C4-2B (cell line): Measurements from ENCODE around the gene TMEM215.

ENCODE experiments used
- ZFX ChIP-seq: fragments of 450-650 bp; IDR thresholded peaks from 2 replicates; pipeline ENCODE4 v1.6.1; 2017
- TF ChIP-seq, protein P1 (sequence below): fragments of 450-650 bp; conservative IDR thresholded peaks from 2 replicates; pipeline ENCODE4 v1.5.1; 2017; ENCODE audit warnings: mild to moderate bottlenecking

- TF ChIP-seq ZFX, result no peak
- TF ChIP-seq, protein P1, sequence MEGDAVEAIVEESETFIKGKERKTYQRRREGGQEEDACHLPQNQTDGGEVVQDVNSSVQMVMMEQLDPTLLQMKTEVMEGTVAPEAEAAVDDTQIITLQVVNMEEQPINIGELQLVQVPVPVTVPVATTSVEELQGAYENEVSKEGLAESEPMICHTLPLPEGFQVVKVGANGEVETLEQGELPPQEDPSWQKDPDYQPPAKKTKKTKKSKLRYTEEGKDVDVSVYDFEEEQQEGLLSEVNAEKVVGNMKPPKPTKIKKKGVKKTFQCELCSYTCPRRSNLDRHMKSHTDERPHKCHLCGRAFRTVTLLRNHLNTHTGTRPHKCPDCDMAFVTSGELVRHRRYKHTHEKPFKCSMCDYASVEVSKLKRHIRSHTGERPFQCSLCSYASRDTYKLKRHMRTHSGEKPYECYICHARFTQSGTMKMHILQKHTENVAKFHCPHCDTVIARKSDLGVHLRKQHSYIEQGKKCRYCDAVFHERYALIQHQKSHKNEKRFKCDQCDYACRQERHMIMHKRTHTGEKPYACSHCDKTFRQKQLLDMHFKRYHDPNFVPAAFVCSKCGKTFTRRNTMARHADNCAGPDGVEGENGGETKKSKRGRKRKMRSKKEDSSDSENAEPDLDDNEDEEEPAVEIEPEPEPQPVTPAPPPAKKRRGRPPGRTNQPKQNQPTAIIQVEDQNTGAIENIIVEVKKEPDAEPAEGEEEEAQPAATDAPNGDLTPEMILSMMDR, result no peak
Measured at GRCh38 chr9:32828861-32829260, 45.5 kb downstream of the TMEM215 start.
